HG03039 (cell line): ENCODE data around the gene MUC5AC.

Experiments used
- ATAC-seq: cut with Tn5 transposase; IDR thresholded peaks from one replicate; pipeline ENCODE4 v1.9.1; 2021; ENCODE audit warnings: mild to moderate bottlenecking, moderate library complexity; ENCODE audit not compliant: unreplicated experiment

Gene MUC5AC

DNA sequence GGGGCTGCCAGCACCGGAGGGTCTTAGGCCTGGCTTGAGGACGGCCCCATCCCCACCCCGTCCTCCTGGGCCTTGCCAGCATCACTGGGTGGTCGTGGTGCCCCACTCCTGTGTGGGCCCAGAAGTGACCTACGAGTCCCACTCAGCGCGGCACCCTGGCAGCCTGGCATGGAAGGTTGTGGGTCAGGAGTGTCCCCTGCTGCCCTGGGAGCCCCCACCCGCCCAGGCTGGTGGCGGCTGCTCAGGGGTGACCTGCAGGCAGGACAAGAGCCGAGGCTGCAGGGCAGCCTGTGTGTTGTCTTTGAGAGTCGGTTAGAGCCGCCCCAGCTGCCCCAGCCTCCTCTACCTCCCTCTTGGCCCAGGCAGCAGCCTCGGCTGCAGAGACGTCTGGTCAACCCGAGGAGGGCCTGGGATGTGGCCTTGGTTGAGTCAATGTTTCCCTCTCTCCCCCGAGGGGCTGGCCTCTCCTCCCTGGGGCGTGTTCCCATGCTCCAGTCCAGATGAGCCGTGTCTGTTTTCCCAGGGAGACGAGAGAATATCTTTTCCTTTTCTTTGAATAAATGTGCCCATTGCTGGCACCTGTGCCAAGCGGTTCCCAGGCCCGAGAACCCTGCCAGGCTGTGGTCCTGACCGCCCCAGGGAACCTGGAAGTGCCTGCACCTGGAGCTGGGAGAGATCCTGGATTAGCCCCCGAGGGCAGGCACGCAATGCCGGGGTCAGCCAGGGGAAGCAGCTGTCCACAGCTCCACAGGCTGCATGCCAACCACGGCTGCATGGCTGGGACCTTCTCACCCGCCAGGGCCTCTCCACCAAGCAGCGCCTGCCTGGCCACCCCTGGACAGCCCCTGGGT lies 35.7 kb upstream of the MUC5AC start:
- ATAC-seq, result no peak

DNA sequence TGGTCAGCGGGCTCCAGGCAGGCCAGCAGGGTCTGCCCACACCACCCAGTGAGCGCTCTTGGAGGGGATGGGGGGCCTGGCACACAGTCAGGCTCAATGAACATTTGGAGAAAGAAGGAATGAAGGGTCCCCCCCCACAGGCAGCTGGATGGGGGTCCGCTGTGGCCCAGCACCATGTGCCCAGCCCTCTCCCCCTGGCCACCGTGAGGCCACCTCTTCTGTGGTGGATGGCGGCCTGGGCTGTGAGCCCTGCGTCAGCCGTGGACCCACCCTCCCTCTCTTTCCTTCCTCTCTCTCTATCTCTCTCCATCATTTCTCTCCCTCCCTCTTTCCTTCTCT lies 35.1 kb upstream of the MUC5AC start:
- ATAC-seq, result no peak

GRCh38 chr11:1123970-1124369 lies 33.8 kb upstream of the MUC5AC start:
- ATAC-seq, result no peak

DNA sequence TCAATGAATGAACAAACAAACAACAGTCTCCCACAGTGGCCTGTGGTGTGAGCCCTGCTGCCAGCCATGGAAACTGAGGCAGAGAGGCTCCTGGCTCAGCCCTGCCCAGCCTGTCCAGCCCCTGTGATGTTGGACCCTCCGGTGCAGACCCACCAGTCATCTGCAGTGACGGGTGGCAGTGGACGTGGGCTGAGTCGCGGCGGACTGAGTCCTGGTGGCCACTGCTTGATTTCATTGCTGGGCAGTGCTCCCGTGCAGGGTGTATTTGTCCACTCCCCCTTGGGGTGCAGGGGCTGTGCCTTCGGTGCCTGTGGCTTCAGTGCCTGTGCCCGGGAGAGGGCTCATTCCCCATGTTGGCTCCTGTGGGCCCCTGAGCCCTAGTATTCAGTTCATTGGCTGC lies 31.9 kb upstream of the MUC5AC start:
- ATAC-seq, result no peak

DNA sequence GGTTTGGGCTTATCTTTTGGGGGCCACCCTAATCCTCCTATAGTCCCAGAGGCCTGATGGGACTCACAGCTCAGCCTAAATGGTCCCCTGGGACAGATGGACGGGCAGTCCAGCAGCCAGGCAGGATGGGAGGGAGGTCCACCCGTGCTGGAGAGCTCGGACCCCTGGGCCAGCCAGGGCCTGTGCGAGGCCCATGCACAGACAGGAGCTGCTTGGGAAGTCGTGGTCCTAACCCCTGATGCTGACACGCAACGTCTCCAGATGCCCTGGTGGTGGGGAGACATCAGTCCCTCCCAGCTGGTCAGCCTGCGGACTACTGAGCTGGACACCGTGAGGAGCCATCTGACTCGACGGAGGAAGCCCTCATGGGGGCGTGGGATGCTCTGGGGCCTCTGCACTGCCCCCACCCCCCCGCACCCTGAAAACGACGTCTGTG lies 31.2 kb upstream of the MUC5AC start:
- ATAC-seq, result no peak

DNA sequence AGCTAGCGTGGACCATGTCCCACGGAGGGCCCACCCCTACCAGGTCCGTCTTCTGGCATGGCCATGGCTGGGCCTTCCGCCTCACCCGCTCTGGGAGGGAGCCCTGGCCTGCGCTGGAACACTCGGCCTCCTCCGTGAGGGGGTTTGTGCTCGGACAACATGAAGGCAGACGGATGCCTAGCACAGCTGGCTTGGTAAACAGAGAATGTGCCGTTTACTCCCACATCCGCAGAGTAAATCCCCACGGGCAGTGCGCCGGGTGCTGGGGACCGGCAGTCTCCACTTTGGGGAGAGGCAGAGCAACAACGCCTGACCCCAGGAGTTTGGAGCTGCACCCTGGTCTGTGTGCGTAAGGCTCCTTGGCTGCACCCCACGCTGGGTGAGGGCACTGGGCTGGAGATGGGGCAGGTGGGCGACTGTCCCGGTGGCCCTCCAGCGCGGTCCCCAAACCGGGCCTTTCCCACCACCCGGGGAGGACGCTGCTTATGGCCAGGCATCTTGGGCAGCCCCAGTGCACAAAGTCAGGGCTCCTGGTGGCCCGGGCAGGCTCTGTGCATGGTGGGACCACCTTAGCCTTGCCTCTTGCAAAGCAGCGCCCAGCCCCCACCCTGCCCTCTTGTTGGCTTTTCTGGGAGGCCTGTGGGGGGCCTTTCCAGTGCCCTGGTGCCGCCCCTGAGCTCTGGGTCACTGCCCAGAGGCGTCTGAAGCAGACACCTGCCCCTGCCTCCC lies 30.7 kb upstream of the MUC5AC start:
- no peak for ATAC-seq

- no peak for ATAC-seq
These were observed 30.0 kb upstream of the MUC5AC start for GRCh38 chr11:1127664-1128162.

DNA sequence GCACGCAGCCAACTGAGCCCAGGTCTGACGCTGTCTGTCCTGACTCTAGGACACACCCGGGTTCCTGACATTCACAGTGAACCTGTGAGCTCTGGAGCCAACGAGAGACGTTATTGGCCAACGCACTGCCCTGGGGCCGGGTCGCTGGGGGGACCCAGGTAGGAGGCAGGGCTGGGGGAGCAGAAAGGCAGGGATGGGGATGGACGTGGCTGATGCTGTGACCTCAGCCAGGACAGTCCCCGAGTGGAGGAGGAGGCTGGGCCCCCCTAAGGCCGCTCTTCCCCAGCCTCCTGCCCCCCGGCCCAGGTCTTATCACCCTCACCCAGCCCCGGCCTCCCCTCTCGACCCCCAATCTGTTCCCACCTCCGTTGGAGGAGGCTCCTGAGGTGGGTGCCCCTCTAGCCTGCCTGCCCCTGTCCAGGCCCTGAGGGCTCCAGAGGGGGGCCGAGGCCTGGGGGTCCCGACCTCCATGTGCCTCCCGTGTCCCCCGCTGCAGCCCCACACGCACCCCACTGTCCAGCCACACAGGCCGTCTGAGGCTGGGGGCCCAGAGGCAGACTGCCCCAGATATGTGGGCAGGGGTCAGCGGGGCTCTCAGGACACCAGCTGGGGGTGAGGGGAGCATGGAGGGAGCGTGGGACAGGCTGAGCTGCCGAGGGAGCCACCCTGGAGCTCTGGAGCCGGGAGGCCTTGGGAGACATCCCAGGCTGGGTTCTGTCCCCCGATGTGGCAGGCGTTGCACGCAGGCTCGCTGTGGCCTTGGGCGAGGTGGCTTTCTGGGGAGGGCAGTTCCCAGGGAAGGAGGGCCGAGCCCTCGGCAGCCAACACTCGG lies 29.2 kb upstream of the MUC5AC start:
- no peak for ATAC-seq

DNA sequence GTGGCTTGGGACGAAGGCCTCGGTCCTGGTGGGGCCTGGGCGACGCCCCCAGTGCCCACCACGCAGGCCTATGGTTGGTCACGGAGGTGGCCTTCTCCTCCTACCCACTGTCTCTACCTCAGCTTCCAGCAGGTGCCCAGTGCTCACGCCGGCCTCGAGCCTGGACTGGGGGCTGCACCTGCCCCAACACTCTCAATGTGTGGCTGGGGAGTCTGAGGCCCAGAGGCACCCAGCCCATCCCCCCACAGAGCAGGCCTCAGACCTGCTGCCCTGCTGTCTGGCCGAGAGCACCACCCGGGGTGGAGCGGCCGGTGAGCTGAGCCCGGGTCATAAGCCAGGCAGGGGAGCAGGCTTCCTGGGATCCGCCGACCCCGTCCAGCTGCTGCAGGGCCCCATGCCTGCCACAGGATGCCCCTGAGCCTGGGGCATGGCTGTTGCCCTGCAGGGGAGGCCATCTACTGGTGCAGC lies 28.6 kb upstream of the MUC5AC start:
- no peak for ATAC-seq

DNA sequence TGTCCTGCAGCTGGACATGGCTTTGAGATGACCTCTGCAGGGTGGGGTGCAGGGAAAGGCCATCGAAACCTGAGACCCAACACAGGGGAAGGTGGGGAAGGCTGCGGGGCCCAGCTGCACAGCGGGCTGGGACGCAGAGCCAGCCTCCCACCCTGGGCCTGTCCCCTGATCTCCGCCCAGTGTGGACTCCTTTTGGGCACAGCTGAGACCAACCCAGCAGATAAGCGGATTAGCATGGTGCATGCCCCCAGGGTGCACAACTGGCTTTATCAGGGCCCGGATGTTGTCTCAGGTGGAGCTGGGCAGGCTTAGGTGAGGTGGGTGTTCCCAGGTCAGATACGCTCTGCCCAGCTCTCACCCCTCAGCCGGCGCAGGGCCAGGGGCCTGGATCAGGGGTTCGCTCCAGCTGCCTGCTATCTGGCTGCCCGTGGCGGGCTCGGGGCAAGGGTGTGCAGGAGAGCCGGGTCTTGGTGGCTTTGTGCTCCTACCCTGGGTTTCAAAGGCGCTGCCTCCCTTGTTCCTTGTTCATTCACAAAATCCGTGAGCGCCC lies 28.1 kb upstream of the MUC5AC start:
- no peak for ATAC-seq

DNA sequence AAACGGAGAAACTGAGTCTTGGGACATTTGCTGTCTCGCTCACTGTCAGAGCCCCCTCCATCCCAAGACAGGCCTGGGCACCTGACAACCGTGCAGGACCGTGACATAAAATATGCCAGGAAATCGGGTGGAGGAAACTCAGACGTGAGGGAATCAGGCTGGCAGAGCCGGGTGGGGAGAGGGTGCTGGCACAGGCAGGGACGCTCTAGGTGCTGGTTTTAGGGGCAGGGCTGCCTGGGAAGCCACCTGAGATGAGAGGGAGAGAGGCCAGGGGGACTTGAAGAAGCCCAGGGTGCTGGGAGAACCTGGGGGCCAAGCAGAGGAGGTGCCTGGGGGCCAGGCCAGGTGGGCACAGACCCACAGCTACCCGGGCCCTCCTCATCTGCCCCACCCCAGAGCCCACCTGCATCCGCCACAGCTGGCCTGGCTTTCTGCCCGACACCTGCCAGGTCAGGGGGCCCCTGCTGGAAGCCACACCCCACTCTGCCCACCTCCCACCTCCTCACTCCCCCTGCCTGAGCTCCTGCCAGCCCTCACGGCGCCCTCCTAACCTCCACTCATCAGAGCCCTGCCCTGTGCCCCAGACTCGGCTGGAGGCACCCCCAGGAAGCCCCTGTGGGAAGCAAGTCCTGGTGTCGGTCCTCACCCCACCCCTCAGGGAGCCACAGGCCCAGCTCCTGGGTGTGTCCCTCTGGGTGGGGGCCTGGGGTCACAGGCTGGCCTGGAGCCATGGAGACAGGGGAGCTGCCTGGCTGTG lies 27.3 kb upstream of the MUC5AC start:
- ATAC-seq, result no peak

- ATAC-seq, result no peak
These were observed 26.5 kb upstream of the MUC5AC start for GRCh38 chr11:1131033-1131911.

DNA sequence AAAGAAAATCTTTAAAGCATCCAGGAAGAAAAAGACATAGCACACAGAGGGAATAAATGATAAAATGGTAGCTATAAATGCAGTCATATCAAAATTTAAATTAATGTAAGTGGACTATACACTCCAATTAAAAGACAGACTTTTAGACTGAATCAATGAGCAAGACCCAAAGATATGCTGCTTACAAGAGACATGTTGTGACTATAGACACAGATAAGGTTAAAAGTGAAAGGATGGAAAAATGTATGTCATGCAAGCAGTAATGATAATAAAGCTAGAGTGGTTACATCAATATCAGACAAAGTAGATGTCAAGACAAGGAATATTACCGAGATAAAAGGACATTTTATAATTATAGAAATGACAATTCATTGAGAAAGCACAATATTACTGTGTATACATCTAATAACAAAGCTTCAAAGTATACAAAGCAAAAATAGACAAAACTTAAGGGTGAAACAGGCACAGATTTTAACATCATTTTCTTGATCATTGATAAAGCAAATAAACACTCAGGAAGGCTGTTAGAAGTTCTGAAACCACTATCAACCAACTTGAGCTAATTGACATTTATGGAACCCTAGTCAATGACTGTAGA lies 22.8 kb upstream of the MUC5AC start:
- ATAC-seq, result no peak

DNA sequence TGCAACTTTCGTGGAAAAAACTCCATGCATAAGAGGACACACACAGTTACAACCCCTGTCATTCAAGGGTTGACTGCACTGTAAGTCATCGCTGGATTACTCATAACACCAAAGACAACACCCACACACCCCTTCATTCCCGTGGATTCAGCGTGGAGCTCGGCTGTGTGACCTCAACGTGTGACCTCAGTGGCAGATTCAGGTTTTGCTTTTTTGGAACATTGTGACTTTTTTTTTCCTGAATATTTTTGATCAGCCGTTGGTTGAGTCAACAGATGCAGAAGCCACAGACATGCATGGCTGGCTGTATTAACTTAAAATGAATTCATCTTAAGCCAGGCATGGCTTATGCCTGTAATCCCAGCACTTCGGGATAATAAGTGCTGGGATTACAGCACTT lies 19.7 kb upstream of the MUC5AC start:
- no peak for ATAC-seq

- ATAC-seq, result no peak
These were observed 18.2 kb upstream of the MUC5AC start for GRCh38 chr11:1139441-1140083.

DNA sequence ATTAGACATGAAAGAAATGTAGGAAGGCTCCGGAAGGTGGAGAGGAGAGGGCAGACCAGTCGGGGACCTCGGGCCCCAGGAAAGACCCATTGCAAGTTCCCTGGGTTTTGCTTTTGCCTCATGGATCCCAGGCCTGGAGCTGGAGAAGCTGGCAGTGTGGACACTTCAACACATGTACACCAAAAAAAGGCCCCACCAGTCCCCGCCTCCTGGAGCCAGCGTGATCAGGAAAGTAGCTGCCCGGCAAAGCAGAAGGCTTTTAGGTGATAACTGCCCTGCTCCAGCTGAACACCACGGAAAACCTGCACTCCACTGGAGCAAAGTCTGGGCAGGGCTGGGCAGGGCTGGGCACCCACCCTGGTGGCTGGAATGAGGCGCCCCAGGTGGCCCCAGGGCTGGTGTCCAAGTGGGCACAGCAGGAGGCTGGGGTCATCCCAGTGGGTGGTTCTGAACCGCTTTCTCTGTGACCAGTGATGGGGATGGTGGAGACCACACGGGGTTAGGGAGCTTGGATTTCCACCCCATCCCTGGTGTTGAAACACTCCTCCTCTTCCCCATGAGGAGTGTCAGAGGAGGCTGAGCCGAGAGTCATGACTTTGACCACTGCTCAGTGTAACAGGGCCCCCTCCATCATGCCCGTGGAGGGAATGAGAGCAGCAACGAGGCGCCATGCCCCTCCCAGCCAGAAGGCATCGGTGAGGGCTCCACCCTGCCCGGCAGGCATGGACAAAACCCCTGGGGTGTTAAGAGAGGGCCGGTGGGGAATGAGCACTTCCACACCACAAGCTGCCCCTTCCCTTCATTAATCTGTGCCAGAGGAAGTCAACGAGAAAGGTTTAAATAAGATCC lies 16.9 kb upstream of the MUC5AC start:
- ATAC-seq, result no peak

GRCh38 chr11:1146365-1146764 lies 11.4 kb upstream of the MUC5AC start:
- no peak for ATAC-seq
